Retinal pigment epithelial cell (primary cell): ENCODE measurements around the gene WDR5B.

Source experiments
- DNase-seq: peaks from one replicate; pipeline ENCODE4 v3.0.0-alpha.2; 2010; ENCODE audit warnings: low read depth
- H3K4me3 ChIP-seq: 2 replicates; pipeline ENCODE4 v1.5.1; 2011; ENCODE audit warnings: mild to moderate bottlenecking, low read length, control low read depth, moderate library complexity
- CTCF ChIP-seq: conservative IDR thresholded peaks from 2 replicates; pipeline ENCODE4 v1.5.1; 2011; ENCODE audit warnings: low read depth, low read length, control low read depth, inconsistent platforms

WDR5B gene

GRCh38 chr3:122409446-122409845 lies 6.4 kb downstream of the WDR5B start:
- TF ChIP-seq CTCF = no peak
- no peak overlapping the region for H3K4me3 ChIP-seq
- no peak for DNase-seq

DNA sequence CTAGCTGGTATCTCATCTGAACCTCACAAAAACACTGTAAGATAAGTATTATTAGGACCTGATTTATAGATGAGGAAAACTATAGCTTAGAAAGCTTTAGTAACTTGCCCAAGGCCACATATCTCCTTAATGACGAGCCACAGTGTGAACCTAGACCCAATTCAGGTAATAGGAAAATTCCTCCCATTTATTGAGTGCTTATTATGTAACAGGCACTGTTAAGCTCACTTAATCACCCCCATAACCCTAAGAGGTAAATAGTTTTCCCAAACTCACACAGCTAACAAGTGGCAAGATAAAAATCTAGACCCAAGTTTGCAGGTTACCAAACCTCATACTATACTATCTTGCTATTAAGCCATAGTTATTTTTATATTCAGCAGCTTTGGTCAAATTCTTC lies 7.9 kb downstream of the WDR5B start:
- H3K4me3 ChIP-seq = no peak overlapping the region
- TF ChIP-seq CTCF = no peak
- DNase-seq = no peak

GRCh38 chr3:122406198-122406597 lies 9.7 kb downstream of the WDR5B start:
- H3K4me3 ChIP-seq = no peak overlapping the region
- no peak for TF ChIP-seq CTCF
- DNase-seq = no peak

- DNase-seq = no peak
- H3K4me3 ChIP-seq = no peak overlapping the region
- no peak for TF ChIP-seq CTCF
These were observed 10.8 kb downstream of the WDR5B start for GRCh38 chr3:122405015-122405414.

DNA sequence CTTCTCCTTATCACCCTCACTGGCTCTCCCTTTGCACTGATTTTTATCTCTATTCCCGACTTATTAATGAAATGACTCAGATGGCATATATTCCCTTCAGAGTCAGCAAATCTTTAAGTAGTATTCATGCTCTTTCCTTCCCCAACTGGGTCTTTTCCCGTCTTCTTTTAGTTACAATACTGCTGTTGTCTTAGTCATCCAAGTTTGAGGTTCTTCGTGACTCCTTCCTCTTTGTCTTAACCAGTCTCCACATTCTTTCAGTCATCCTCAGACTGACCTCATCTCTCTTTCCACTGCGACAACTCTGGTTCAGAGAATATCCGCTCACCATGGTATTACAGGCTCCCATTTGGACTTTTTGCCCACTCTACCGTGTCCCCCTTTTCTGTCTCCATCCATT lies 12.4 kb downstream of the WDR5B start:
- no peak for TF ChIP-seq CTCF
- no peak for DNase-seq
- no peak overlapping the region for H3K4me3 ChIP-seq

DNA sequence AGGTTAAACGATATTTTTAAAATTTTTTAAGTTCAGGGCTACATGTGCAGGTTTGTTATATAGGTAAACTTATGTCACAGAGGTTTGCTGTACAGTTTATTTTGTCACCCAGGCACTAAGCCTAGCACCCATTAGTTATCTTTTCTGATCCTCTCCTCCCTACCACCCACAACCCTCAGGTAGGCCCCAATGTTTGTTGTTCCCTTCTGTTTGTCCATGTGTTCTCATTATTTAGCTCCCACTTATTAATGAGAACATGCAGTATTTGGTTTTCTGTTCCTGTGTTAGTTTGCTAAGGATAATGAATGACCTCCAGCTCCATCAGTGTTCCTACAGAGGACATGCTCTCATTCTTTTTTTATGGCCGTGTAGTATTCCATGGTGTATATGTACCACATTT lies 16.9 kb downstream of the WDR5B start:
- no peak for DNase-seq
- no peak overlapping the region for H3K4me3 ChIP-seq
- TF ChIP-seq CTCF = no peak

GRCh38 chr3:122397201-122397600 lies 18.7 kb downstream of the WDR5B start:
- H3K4me3 ChIP-seq = no peak overlapping the region
- TF ChIP-seq CTCF = no peak
- no peak for DNase-seq
